ENCODE measurements around the gene PTMS. TPM values are rescaled to one million over a fixed set of nuclear protein-coding genes. Genes with fewer than 3 reads are reported as not detected.

PTMS gene
- total RNA-seq, 2 donors from 2014 or later = 71.3 to 161 TPM

GRCh38 chr12:6772726-6773589 is 6.8 kb downstream of the PTMS start:
- H3K4me1 Mint-ChIP-seq = peaks cover 58% of the 10 kb centered on the region
- peak overlapping the region; percentile 89 for H3K27ac Mint-ChIP-seq
- H3K27me3 Mint-ChIP-seq = peaks cover 22% of the 10 kb centered on the region
- peaks cover 92% of the 10 kb centered on the region for H3K36me3 Mint-ChIP-seq (ENCODE audit: low read depth)
- peak overlapping the region; percentile 89 for H3K4me3 Mint-ChIP-seq
- H3K9me3 Mint-ChIP-seq = no peaks in the 10 kb centered on the region
- ATAC-seq (replicated peaks) = peak; percentile 20

GRCh38 chr12:6773590-6774351 is 7.6 kb downstream of the PTMS start:
- Mint-ChIP-seq H3K4me1 (peaks cover 59% of the 10 kb centered on the region), H3K27me3 (peaks cover 19% of the 10 kb centered on the region), H3K4me3 (peak overlapping the region; percentile 89), H3K9me3 (no peaks in the 10 kb centered on the region), H3K27ac (peak overlapping the region; percentile 89), H3K36me3 (ENCODE audit: low read depth) (peaks cover 92% of the 10 kb centered on the region)
- ATAC-seq (replicated peaks) = peak; percentile 23

- peaks cover 94% of the 10 kb centered on the region for H3K36me3 Mint-ChIP-seq (ENCODE audit: low read depth)
- peak overlapping the region; percentile 89 for H3K4me3 Mint-ChIP-seq
- peak overlapping the region; percentile 85 for H3K27ac Mint-ChIP-seq
- no peaks in the 10 kb centered on the region for H3K9me3 Mint-ChIP-seq
- ATAC-seq (replicated peaks) = no peak
- peaks cover 63% of the 10 kb centered on the region for H3K4me1 Mint-ChIP-seq
- peaks cover 15% of the 10 kb centered on the region for H3K27me3 Mint-ChIP-seq
Measured at GRCh38 chr12:6774499-6775062, 8.4 kb downstream of the PTMS start.

GRCh38 chr12:6775185-6776174 is 9.3 kb downstream of the PTMS start:
- Mint-ChIP-seq H3K9me3 (no peaks in the 10 kb centered on the region), H3K27me3 (peaks cover 11% of the 10 kb centered on the region), H3K4me3 (peak overlapping the region; percentile 89), H3K4me1 (peaks cover 68% of the 10 kb centered on the region), H3K27ac (peak overlapping the region; percentile 85), H3K36me3 (ENCODE audit: low read depth) (peaks cover 85% of the 10 kb centered on the region)
- no peak for ATAC-seq (replicated peaks)

DNA sequence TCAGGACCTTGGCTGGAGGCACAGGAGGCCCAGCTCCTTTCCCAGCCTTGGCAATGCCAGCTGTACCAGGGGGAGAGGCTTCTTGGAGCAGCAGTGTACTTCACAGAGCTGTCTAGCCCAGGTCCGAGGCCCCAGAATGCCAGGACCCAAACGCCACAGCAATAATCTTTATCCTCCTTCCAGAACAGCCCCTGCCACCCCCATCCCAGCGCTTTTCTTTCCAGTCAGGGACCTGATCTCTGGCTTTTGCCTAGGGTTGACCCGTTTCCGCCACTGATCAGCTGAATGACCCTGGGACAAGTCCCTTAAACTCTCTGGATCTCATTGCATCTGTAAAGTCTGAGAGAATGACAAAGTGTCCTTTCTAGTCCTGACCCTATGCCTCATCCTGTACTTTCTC is 11.2 kb downstream of the PTMS start:
- Mint-ChIP-seq H3K27me3 (peaks cover 8% of the 10 kb centered on the region), H3K36me3 (ENCODE audit: low read depth) (peaks cover 66% of the 10 kb centered on the region), H3K9me3 (no peaks in the 10 kb centered on the region), H3K4me3 (peak overlapping the region; percentile 89), H3K27ac (no peak overlapping the region), H3K4me1 (peaks cover 55% of the 10 kb centered on the region)
- ATAC-seq (replicated peaks) = no peak

DNA sequence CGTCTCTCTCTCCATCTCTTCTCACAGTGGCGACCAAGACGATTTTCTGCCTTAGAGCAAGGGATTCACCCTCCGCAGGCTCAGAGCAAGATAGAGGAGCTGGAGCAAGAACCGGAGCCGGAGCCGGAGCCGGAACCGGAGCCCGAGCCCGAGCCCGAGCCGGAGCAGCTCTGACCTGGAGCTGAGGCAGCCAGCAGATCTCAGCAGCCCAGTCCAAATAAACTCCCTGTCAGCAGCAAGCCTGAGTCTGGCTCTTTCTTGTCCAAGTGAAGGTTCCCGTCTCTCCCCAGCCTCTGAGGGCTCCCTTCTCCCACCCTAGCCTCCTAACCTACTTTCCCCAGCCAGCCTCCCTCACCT is 12.0 kb downstream of the PTMS start:
- Mint-ChIP-seq H3K4me1 (peaks cover 56% of the 10 kb centered on the region), H3K27ac (peak overlapping the region; percentile 86), H3K36me3 (ENCODE audit: low read depth) (peaks cover 58% of the 10 kb centered on the region), H3K27me3 (peaks cover 8% of the 10 kb centered on the region), H3K4me3 (peak overlapping the region; percentile 89), H3K9me3 (no peaks in the 10 kb centered on the region)
- no peak for ATAC-seq (replicated peaks)

GRCh38 chr12:6778574-6779550 is 12.7 kb downstream of the PTMS start:
- H3K9me3 Mint-ChIP-seq = no peaks in the 10 kb centered on the region
- peak; percentile 77 for ATAC-seq (replicated peaks)
- peak overlapping the region; percentile 89 for H3K4me3 Mint-ChIP-seq
- peaks cover 8% of the 10 kb centered on the region for H3K27me3 Mint-ChIP-seq
- peaks cover 62% of the 10 kb centered on the region for H3K4me1 Mint-ChIP-seq
- peak overlapping the region; percentile 86 for H3K27ac Mint-ChIP-seq
- peaks cover 53% of the 10 kb centered on the region for H3K36me3 Mint-ChIP-seq (ENCODE audit: low read depth)

DNA sequence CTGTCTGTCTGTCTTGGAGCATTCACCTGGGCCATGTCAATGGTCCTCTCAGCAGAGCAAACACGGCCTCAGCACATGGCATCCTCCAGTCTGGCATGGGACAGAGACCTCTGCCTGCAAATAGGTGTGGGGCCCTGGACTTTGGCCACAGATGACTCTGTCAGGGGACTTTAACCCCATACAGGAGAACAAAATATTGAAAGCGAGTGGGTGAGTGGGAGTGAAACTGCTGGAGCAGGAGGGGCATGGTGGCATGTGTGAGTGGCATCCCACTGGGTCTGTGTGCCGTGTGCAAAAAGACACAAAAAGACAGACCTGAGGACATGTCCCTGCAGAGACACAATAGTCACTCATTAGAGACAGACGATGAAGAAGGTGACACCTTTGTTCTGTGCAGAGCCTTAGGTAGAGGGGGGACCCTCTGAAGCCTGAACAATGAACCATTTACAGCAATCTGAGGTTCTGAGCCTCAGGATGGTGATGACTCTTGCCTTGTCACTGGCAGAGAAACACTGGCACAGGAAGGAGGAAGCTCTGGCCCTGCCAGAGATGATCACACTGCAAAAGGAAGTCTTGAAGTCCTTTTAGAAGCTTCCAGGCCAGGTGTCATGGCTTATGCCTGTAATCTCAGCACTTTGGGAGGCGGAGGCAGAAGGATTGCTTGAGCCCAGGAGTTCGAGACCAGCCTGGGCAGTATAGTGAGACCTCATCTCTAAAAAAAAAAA is 13.7 kb downstream of the PTMS start:
- Mint-ChIP-seq H3K9me3 (no peaks in the 10 kb centered on the region), H3K27me3 (peaks cover 4% of the 10 kb centered on the region), H3K4me1 (peaks cover 64% of the 10 kb centered on the region), H3K36me3 (ENCODE audit: low read depth) (peaks cover 43% of the 10 kb centered on the region), H3K4me3 (peak overlapping the region; percentile 89), H3K27ac (peak overlapping the region; percentile 86)
- ATAC-seq (replicated peaks) = peak; percentile 21

- no peaks in the 10 kb centered on the region for H3K9me3 Mint-ChIP-seq
- peak overlapping the region; percentile 89 for H3K4me3 Mint-ChIP-seq
- H3K36me3 Mint-ChIP-seq (ENCODE audit: low read depth) = peaks cover 36% of the 10 kb centered on the region
- peak overlapping the region; percentile 86 for H3K27ac Mint-ChIP-seq
- peak; percentile 74 for ATAC-seq (replicated peaks)
- H3K27me3 Mint-ChIP-seq = no peaks in the 10 kb centered on the region
- peaks cover 57% of the 10 kb centered on the region for H3K4me1 Mint-ChIP-seq
Measured at GRCh38 chr12:6780573-6780972, 14.4 kb downstream of the PTMS start.

GRCh38 chr12:6782119-6782518 is 16.0 kb downstream of the PTMS start:
- H3K27me3 Mint-ChIP-seq = no peaks in the 10 kb centered on the region

DNA sequence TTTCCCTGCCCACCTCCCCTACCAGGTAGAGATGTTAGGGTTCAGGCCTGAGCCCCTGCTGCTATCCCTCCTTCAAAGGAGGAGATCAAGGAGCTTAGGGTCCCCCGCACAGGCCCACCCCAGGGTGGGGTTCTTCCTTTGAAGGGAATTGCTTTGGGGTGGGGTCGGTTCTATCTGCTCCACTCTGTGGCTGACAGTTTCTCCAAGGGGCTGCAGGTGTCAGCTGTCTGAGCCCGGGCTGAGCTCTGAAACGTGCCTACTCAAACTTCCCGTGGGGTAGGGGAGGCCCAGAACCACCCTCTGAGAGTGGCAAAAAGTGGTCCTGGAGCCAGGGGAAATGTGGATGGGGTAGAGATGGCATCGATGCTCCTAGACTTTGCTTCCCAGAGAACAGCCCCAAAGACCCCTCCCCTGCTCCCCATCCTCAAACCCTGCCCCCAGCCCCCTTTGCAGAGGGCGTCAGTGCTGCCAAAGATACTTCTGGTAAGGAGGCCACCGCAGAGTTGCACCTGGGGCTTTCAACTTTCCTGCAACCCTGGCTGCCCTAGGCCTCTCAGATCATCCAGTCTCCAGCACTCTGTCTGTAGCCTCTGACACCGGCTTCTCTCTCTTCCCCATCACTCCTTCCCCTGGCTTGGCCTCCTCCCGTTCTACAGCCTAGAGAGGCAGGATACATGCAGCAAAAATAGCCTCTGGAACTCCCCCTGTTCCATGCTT is 16.8 kb downstream of the PTMS start:
- H3K4me1 Mint-ChIP-seq = peaks cover 49% of the 10 kb centered on the region
- H3K9me3 Mint-ChIP-seq = no peaks in the 10 kb centered on the region
- ATAC-seq (replicated peaks) = no peak
- H3K4me3 Mint-ChIP-seq = peak overlapping the region; percentile 25
- H3K36me3 Mint-ChIP-seq (ENCODE audit: low read depth) = peaks cover 12% of the 10 kb centered on the region
- H3K27ac Mint-ChIP-seq = peak overlapping the region; percentile 15
- H3K27me3 Mint-ChIP-seq = no peaks in the 10 kb centered on the region

More at GRCh38 chr12:6782119-6782518, 16.0 kb downstream of the PTMS start:
- H3K4me1 Mint-ChIP-seq = peaks cover 57% of the 10 kb centered on the region
- H3K36me3 Mint-ChIP-seq (ENCODE audit: low read depth) = peaks cover 21% of the 10 kb centered on the region
- no peaks in the 10 kb centered on the region for H3K9me3 Mint-ChIP-seq
- H3K27ac Mint-ChIP-seq = no peak overlapping the region
- ATAC-seq (replicated peaks) = no peak
- peak overlapping the region; percentile 20 for H3K4me3 Mint-ChIP-seq

- ATAC-seq (replicated peaks) = no peak
- Mint-ChIP-seq H3K27ac (peak overlapping the region; percentile 15), H3K4me3 (peak overlapping the region; percentile 25)
Measured at GRCh38 chr12:6783828-6784227, 17.7 kb downstream of the PTMS start.

More at GRCh38 chr12:6783828-6784227, 17.7 kb downstream of the PTMS start:
- Mint-ChIP-seq H3K4me1 (peaks cover 48% of the 10 kb centered on the region), H3K36me3 (ENCODE audit: low read depth) (peaks cover 4% of the 10 kb centered on the region), H3K27me3 (no peaks in the 10 kb centered on the region), H3K9me3 (no peaks in the 10 kb centered on the region)

Data from activated T-helper 17 cell treated with anti-CD3 and anti-CD28 coated beads, Interleukin-2, amount 50 U/mL, for 72 hours (primary cell).